H1 (cell line): ENCODE results near the gene TXNDC12. TPM values are rescaled to one million over a fixed set of nuclear protein-coding genes. Genes with fewer than 3 reads are reported as not detected.

Experiments
- ATF2 ChIP-seq: IDR thresholded peaks from 2 replicates; pipeline ENCODE4 v1.6.1; 2012; ENCODE audit warnings: low read length, inconsistent platforms
- BACH1 ChIP-seq: IDR thresholded peaks from 2 replicates; pipeline ENCODE4 v1.6.1; 2012; ENCODE audit warnings: low read length, improper control_type of control experiment
- CEBPB ChIP-seq: IDR thresholded peaks from 2 replicates; pipeline ENCODE4 v1.6.1; 2012; ENCODE audit warnings: low read depth, low read length
- CHD7 ChIP-seq: fragments of 300-600 bp; sonication (generic); IDR thresholded peaks from 2 replicates; pipeline ENCODE4 v1.7.1; 2012; ENCODE audit warnings: low read length, moderate library complexity, mild to moderate bottlenecking, inconsistent platforms; ENCODE audit not compliant: insufficient replicate concordance
- CTBP2 ChIP-seq: IDR thresholded peaks from 2 replicates; pipeline ENCODE4 v1.7.0; 2011; ENCODE audit warnings: borderline replicate concordance, mild to moderate bottlenecking, moderate library complexity, mixed read lengths, low read length; ENCODE audit not compliant: insufficient read depth, insufficient read length
- FOSL1 ChIP-seq: IDR thresholded peaks from 2 replicates; pipeline ENCODE4 v1.6.1; 2011; ENCODE audit warnings: mild to moderate bottlenecking, low read depth, low read length, moderate library complexity; ENCODE audit not compliant: insufficient read depth
- JUND ChIP-seq: IDR thresholded peaks from 2 replicates; pipeline ENCODE4 v1.6.1; 2011; ENCODE audit warnings: mild to moderate bottlenecking, improper control_type of control experiment, low read length
- KDM5A ChIP-seq: fragments of 200-600 bp; IDR thresholded peaks from 2 replicates; pipeline ENCODE4 v1.7.1; 2012; ENCODE audit warnings: mild to moderate bottlenecking, low read length, inconsistent platforms, mixed read lengths
- MAX ChIP-seq: IDR thresholded peaks from 2 replicates; pipeline ENCODE4 v1.6.1; 2012; ENCODE audit warnings: inconsistent platforms
- NRF1 ChIP-seq: IDR thresholded peaks from 2 replicates; pipeline ENCODE4 v1.6.1; 2011; ENCODE audit warnings: mild to moderate bottlenecking, low read depth, low read length, improper control_type of control experiment
- polyA plus RNA-seq, 7 experiments: library from polyadenylated mRNA; depleted of rRNA in 3 of 7; stranded (reverse) in 5 of 7; unstranded in 2 of 7; fragments of >200 nt in 5 of 7; fragments of 200-250 nt in 2 of 7; gene quantifications; 1 replicate in 5 of 7; 2 replicates in 1 of 7; 4 replicates in 1 of 7; pipeline versions ENCODE4 v1.2.1 to v1.2.3, GENCODE V29; 2011 to 2013; ENCODE audit warnings: missing spikeins in 2 of 7, mixed read lengths in 2 of 7
- total RNA-seq: library from RNA; stranded (reverse); fragmentation: NEBNext Ultra II Directional; extraction: Animal tissue kit (Norgen Biotek cat#: 25700); gene quantifications from 2 replicates; pipeline ENCODE4 v1.2.1, GENCODE V29; 2021

Gene TXNDC12
- total and polyA plus RNA-seq, 2 of the 8 experiments (the other 6 are each of a cell fraction or from before 2014, with no cell fraction given) = 35.2 to 89.8 TPM

- TF ChIP-seq CHD7 = no peak
- TF ChIP-seq CEBPB = no peak
- TF ChIP-seq BACH1 = no peak
- TF ChIP-seq MAX = no peak
- no peak for TF ChIP-seq CTBP2
- TF ChIP-seq ATF2 = no peak
- no peak for TF ChIP-seq JUND
- no peak for TF ChIP-seq NRF1
- no peak for TF ChIP-seq FOSL1
- TF ChIP-seq KDM5A = no peak
Measured at GRCh38 chr1:52037909-52038308, 17.1 kb downstream of the TXNDC12 start (continued).
